Stimulated activated CD8-positive, alpha-beta memory T cell treated with anti-CD3 and anti-CD28 coated beads, Interleukin-7, amount 100 ng/mL, for 4 hours (primary cell): ENCODE results near the gene MICAL2.

ENCODE experiments used
- DNase-seq, 2 donors: peaks; one replicate each; pipeline ENCODE4 v3.0.0-alpha.2; 2020; ENCODE audit warnings: low read depth in 2 of 2

Gene MICAL2

DNA sequence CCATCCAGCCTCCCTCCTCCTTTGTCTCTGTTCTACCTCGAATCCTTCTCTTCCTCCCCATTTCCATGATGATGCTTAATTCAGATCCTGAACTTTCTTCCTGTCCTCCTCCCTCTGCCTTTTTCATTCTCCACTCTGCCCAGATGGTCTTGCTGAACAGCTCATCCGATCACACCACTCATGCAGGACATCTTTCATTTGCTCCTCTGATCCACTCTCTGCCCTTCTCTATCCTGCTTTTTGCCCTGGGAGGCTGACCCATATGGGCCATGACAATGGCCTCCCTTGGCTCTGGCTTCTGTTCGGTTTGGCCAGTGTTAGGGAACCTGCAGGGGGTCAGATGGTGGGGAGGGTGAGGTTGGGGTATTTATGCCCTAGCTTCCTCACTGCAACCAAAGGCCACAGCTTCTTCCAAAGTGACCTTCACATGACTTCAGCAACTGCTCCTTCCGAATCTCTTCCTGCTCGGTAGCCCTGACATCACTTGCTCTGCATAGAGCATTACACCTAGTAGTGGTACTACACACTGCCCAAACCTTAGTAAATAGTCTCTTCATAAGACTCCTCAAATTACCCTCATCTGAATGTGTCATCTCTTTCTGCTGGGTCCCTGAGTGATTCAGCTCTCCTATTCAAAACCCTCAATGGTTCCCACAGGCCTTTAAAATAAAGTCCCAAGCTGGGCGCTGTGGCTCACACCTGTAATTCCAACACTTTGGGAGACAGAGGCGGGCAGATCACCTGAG, 32.7 kb upstream of the MICAL2 start:
- DNase-seq: no peak

DNA sequence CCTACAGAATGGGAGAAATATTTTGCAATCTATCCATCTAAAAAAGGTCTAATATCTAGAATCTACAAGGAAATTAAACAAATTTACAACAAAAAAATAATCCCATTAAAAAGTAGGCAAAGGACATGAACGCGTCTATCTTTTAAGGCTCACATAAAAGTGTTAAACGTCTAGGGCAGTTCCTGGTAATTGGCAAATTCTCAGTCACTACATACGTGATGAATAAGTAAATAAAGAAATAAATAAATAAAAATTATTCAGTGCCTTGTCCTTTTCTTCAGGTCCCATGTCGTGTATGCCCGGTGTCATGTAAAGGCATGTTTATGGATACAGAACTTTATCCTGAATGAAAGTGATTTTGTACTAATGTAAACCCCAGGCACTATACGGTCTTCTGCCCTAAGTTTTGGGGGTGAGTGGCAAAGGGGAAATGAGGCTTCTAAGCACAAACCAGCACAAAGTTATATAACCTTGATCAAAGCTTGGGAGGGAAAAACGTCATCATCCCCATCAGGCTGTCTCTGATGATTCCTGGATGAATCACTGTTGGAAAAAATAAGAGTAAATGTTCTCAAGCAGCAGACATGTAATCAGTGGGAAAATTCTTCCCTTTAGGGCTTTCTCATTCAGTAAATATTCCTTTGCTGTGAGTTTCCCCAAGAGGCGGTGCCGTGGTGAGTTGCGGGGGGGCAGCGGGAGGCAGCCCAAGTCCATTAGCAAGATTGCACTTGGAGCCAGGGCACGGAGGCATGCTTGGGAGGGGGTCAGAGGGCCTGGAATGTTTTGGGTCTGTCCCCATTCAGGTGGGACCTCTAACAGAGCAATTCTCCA, 30.4 kb upstream of the MICAL2 start:
- DNase-seq: no peak

DNA sequence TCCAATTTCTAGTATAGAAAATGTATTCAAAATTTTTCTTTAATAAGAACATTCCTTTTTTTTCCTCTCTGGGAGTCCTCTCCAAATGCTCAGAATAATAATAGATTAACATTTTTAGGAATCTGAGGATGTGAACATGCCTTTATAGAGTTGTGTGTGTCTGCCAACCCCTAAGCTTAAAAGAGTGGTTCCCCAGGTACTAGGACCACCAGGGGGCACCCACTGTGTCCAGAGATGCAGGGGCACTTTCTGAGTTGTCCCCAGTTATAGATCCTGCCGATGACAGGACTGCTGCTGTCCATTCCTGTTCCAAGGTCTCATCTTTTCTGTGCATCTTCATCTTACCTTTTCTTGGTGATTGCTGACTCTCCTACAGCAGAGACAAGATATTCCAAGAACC, 27.0 kb upstream of the MICAL2 start:
- DNase-seq: no peak

DNA sequence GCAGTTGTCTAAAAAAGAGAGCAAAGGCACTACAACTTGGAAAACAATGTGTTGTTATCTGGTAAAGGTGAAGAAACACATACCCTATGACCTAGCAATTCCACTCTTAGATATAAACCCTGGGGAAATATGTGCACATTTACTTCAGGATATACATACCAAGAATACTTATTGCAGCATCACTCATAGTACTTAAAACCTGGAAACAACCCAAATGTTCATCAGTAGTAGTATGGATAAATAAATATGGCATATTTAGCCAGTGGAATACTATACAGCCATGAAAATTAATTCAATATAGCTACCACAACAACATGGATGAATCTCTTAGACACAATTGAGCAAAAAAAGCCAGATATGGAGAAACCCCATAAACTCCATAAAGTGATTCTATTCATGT, 26.1 kb upstream of the MICAL2 start:
- DNase-seq: no peak

DNA sequence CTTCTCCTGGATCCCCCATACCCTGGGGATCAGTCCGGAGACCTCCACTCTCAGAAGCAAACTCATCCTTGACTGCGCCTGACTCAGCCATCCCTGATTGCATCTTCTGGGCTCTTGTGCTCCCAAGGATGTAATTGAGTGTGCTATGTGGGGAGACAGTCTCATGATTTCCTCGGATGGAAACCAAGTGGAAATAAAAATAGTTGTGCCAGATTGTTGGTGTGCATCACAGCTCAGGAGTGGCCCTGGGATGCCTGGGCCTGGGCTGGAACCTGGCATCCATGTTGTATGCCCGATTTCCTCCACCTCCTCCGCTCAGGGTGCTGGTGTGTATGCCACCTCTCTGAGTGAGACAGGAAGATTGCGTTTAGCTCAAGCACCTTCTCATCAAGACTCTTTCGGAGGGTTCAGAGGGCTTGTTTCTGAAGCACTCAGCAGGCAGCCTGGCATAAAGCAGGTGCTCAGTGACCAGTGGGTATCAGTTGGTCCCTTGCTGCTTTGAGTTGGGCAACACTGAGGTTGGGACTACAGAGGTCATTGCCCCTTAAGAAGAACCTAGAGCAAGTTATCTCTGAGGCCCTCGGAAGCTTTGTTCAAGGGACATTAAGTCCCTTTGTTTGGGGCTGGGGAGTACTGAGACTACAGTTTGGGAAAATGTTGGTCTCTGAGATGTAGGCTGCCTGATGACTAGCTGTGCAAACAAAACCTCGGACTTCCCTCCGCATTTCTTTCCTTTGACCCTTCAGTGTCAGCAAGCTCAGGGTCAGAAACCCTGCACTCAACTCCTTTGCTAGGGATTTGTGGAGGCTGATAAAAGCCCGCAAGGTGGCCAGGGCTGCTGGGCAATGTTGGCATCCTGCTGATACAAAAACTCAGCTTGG, 24.8 kb upstream of the MICAL2 start:
- no peak for DNase-seq

DNA sequence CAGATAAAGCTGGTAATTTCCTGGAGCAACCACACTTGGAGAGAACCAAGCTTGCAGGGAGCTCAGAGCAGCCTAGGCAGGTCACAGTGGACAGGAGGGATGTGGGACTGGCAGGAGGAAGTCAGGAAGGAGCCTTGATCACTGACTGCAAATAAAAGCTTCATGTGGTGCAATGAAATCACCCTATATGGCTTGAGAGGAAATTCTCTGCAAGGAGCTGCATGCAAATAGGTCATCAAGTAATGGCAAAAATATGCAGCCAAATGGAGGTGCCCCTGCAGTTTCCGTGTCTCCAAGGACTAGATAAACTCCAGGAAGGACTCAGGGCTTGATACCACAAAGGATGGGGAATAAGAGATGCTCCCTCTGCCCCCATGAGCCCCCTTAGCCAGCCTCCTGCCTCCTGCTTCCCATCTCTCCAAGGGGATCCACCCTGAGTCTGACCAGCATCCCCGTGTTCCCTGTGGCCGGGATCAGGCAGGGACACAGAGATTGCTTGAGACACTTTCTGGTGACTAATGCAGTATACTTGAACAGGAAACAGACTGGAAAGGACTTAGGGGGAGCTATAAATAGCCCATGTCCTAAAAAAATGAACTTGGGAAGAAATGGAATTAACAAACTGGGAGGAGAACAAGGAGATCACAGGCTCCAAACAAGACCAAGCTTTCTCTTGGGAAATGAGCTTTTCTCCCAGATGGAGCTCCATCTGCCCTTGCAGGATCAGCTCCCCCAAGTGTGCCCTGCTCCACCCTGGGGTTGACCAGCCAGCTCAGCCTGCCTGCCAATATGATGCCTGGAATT, 23.9 kb upstream of the MICAL2 start:
- DNase-seq: no peak

DNA sequence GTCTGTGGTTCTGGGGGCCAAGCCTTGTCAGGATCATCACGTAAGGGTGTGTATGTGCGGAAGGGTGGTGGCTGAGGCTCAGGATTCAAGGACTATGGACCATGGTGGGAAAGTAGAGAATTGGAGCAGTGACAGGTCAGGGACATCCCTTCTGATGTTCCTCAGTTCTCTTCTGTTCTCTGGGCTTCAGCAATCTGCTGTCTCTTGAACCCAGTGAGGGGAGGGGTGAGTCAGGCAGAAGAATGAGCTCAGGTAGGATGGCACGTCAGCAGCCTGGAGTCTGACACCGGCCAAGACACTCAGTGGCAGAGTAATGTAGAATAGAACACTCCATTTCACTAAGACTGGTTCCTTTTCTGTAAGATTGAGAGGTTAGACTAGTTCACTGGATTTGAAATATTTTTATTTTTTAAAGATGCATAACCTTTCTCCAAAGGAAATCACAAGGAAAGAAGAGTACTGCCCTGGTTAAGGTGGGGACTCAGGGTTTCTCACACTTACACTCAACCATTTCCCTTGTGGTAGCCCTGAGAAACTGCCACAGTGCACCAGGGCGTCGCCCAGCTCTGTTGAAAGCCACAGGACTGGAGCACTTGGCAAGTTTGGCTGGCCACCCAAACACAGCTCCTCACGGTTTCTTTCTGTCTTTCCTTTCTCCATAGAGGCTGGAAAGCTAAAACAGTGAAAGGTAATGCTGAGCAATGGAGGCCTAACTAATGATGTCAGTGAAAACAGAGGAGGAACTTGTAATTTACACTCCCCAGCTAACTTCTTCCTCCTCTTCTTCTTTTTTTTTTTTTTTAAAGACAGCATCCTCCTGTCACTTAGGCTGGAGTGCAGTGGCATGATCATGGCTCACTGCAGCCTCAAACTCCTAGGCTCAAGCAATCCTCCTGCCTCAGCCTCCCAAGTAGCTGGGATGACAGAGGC, 23.1 kb upstream of the MICAL2 start:
- no peak for DNase-seq

DNA sequence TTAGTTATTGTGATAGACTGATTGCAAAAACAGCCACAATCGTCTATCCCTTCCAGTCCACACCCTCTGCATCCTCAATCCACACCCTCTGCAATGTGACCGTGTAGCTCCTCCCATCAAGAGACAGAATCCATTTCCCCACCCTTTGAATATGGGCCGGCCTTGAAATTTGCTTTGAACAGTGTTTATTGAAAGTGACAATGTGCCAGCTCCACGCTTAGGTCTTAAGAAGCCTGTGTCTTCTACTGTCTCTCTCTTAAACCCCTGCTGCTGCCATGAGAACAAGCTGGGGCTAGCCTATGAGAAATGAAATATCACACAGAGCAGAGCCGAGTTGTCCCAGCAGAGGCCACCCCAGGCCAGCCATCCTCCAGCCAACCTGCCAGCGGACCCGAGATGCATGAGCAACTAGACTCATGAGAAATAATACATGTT, 22.3 kb upstream of the MICAL2 start:
- DNase-seq: no peak

DNA sequence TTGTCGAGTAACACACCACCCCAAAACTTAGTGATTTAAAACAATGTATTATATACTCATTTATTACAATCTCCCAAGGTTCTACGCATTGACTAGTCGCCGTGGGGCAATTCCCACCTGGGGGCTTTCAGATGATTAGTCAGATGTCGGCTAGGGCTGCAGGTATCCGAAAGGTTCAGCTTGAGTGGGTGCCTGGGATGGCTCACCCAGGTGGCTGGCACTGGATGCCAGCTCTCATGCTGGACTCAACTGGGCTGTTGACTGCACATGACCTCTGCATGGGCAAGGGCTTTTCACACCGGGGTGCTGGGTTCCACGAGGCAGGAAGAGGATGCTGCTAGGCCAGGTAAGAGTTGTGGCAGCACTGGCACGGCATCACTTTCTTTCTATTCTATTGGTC, 21.9 kb upstream of the MICAL2 start:
- DNase-seq: no peak

DNA sequence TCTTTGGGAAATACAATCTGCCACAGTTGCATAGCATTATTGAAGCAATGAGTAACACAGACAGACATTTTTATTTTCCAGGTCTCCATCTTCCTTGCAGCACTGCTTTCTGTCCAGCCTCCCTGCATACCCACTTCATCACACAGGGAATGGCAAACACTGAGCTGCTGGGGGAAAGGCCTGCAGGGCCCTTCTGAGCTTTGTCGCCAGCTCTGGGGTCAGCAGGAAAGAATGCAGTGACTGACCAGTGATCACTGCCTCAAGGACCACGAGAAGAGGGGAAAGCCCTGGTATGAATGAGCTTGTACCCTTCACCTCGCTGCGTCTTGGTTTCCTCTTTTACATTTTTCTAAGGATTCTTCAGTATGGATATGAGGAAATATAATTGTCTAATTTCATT, 21.3 kb upstream of the MICAL2 start:
- DNase-seq: no peak

DNA sequence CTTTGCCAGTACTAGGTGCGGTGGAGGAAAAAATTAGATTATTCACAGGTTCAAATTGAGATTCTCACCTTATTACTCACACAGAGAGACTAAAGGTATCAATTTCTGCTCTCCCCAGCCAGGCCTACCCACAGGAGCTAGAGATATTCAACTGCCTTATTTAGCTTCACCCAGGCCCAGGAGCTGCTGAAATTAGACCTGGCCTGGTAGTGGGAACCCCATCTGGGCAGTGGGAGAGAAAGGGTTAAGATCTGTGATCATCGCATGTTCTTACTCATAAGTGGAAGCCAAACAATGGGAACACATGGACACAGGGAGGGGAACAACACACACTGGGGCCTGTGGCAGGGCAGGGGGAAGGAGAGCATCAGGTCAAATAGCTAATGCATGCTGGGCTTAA, 20.9 kb upstream of the MICAL2 start:
- no peak for DNase-seq

DNA sequence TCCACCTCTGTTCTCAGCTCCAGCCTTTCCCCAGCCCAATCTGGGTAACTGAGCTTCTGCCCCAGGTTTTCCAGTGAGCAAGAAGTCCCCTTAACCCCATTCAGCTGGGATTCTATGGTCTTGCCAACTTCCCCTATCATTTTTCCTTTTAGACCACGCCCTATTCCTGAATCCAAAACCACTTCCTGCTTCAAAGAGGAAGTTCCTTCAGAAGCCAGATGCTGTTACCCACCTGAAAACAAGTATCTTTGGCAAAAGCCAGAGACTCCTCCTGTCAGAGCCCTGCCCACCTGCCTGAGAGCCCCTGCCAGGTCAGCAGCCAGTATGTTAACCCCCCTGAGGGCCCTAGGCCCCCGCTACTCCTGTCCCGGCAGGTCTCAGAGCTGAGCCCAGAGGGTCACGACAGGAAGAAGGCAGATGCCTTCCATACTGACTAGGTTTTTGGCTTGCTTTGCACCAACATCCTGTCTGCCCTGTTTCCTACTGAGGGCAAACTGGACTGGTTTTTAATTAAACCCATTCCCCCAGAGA, 20.3 kb upstream of the MICAL2 start:
- DNase-seq: no peak

DNA sequence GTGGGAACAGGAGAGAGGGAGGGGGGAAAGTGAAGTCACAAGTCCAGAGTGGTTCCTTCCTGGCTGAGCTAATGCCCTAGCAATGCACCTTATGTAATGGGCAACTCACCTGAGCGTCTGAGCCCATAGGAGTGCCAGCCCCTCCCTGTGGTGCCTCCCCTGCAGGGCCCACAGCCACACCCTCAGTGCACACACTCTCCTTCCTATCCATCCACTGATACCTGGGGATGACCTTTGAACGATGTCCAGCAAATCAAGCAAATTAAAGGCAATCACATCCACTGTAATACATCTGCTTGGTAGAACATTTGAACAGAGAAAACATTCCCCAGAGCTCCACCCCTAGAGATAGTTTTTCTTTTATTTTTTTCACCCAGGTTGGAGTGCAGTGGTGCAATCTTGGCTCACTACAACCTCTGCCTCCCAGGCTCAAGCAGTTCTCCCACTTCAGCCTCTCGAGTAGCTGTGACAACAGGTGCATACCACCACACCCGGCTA, 19.6 kb upstream of the MICAL2 start:
- no peak for DNase-seq

DNA sequence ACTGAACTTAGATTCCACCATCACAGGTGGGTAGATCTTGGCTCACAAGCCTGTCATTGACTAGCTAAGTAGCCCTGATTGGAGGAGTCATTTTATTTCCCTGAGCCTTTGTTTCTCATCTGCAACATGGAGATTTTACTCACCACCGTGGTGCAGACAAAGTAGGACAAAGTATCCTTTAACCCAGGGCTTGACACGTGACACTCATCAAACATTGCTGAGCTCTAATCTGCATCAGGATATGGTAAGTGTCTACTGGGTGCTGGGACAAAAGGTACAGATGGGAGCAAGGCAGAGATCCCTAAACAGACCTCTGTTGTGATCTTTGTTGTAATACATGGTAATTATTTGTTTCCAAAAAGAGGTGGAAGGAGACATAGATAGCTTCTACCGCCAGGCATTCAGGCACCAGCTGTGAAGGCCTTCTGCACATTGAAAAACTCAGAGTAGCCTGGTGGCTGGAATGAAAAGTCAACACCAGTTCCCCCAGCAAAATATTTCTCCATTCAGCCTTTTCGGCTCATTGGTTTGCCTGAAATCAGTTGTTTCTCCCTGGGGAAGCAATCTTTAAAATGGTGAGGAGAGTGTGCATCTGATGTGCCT, 18.3 kb upstream of the MICAL2 start:
- DNase-seq: no peak

DNA sequence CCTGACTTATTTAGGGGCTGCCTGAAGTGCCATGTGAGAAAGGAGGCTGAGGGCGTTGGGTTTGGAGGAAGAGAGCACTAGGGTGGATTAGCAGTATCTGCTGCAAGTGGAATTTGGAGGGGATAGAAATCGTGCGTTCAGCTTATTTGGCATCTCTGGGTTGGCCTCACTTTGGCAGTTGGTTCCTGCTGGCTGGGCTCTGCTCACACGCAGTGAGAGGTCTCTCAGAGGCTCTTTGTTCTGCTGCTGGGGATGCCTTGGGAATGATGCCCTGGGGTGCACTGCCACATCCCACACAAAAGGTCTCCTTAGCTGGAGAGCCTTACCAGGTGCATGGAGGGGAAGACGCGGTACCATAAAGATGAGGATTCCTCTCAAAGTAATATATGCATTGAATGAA, 17.7 kb upstream of the MICAL2 start:
- DNase-seq: no peak

DNA sequence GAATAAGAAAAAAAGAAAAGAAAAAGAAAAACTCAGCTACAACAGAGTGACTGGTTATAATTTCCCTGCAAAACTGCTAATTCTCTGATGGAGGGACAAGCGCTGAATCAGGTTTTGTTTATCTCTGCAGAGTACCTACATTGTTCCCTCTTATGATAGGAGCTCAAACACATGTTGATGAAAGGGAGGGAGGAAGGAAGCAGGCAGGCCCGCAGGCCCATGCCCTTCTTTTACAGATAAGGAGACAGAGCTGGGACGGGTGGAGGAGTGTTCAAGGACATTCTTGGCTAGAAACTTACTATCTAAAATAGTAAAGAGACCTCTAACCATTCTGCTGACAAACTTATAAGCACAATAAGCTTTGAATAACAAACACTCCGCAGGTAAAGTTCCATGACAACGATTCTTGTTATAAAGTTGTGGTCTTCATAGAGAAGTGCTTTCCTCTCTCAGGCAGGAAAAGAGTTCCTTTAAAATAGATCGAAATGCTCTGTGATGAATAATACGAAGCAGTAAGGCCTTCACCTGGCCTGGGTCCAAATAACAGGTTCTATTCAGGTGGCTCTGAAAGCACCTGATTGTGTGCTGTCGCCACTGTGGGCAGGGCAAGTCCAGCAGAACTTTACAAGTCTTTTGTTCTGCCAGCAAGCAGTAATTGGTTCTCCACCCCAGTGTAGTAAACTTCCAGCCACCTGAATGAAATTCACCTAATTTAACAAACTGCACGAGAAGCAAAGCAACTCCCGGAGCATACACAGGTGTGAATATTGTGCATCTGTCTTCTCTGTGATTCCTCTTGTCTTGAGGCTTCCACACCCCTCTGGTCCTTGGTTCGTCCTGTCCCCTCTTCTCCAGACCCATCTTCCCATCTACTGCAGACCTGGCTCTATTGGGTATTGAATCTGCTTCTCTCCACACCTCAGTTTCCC, 15.3 kb upstream of the MICAL2 start:
- no peak for DNase-seq

DNA sequence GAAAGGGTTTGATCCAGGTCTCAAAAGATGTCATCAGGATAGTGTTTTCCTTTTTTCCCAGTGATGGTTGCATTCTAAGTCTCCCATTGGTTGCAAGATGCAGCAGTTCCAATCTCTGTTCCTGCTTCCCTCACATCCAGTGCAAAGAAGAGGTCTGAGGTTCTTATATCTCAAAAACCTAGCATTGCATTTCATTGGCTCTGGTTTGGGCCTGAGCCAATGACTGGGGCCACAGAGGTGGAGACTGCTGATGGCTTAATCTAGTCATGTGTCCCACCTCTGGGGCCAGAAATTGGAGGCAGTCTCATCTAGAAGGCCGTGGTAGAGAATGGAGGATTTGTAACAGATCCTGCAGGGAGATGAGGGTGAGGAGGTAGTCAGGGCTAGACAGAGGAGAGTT, 13.2 kb upstream of the MICAL2 start:
- no peak for DNase-seq

DNA sequence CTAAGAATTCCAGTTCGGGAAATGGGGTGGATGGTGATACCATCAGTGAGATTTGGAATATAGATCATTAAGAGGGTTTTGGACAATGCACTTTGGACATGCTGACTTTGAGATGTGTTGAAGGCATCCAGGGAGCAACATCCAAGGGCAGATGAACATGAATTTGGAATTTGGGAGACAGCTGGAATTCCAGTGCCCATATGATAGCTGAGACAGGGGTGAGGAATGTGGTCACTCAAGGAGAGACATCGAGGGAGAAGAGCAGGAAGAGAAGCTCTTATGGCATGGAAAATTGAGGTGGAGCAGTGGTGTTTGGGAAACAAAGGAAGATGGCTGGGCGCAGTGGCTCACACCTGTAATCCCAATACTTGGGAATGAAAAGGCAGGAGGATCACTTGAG, 11.8 kb upstream of the MICAL2 start:
- DNase-seq: no peak
